Embryonic facial prominence (tissue), 1 donor: ENCODE results near the gene STMN3.

ENCODE experiments used
- DNase-seq: peaks from one replicate; pipeline ENCODE4 v3.0.0-alpha.2; 2016; ENCODE audit errors: extremely low spot score

STMN3 gene

GRCh38 chr20:63653041-63653973 lies at the start of gene STMN3:
TSS of gene STMN3 (minus strand) at chr20:63653424. CDS start at chr20:63653345, 79 bp downstream.
- DNase-seq: peak; percentile 86

GRCh38 chr20:63702036-63702665 lies 48.9 kb upstream of the STMN3 start:
- no peak for DNase-seq

DNA sequence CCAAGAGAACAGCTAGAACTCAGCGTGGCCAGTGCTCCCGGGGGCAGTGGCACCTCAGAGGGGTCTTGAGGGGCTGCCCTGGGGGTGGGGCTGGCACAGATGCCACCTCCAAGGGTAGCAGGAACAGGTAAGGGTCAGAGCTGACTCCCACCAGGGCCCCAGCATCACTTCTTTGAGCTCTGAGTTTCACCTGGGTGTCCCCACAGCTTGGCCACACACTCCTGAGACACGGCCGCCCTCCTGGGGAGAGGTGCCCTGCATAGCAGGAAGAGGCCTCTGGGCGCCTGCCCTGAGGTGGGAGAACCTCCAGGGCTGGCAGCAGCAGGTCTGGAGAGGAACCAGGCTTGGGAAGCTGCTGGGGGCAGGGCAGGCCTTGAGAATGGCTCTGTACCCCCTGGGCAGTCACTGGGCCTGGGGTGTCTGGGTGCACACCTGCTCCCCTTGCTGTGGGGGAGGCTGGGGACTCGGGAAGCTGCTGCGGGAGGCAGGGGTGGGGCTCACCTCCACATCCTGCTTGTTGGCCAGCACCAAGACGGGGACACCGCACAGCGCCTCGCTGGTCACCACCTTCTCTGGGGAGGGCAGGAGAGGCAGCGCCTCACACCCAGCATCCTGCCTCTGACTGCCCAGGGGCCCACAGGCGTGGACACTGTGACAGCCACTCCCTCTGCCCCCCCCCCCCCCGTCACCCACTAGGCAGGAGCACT lies 48.3 kb upstream of the STMN3 start:
- no peak for DNase-seq

DNA sequence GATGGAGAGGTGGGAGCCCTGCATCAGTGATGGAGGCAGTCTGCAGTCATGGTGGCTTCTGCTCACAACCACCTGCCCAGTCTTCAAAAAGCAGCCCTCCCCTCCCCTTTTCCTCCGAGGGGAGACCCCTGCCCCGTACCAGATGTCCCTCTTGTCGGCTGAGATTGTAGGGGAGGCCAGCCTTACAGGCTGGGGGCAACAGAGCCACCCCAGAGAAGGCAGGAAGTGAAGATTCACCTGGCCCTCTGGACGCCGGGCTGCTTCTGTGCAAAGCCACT lies 47.8 kb upstream of the STMN3 start:
- DNase-seq: no peak

DNA sequence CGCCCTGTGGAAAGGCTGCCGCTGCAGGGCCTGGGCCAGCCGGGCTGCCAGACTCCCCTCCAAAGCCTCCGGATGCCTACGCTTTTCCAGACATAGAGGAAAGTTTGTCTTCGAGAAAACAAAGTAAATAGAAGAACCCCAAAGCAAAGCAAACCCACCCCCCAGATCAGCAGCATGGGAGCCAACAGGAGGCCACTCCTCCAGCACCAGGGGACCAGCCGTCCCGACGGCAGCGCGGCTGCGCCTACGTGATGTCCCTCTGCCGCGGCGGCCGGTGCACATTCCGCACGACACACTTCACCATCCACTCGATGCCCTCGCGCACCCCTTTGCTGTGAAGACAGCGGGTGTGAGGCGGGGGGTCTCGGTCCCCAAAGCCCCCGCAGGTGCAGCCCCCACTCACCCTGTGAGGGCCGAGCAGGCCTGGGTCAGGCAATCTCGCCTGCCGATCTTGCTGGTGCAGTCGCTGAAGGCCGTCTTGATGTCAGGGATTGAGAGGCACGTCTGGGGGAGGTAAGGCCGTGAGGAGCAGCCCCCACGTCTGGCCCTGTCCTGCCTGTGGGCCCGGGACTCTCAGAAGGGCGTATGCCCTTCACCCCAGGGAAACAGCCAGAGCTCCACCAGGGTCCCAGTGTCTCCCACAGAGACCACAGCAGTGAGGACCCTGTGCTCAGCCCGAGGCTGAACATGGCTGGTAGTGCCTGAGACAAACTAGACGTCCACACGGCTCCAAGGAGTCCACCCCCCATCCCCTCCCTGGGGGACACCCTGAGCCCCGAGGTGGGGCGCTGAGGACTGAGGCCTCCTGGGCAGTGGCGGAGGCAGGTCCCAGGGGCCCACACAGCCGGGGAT lies 47.2 kb upstream of the STMN3 start:
- no peak for DNase-seq

GRCh38 chr20:63699466-63700198 lies 46.4 kb upstream of the STMN3 start:
- no peak for DNase-seq

GRCh38 chr20:63698739-63699465 lies 45.7 kb upstream of the STMN3 start:
- DNase-seq: no peak

GRCh38 chr20:63697868-63698545 lies 44.8 kb upstream of the STMN3 start:
- no peak for DNase-seq

- DNase-seq: no peak
These were observed 44.2 kb upstream of the STMN3 start for GRCh38 chr20:63697357-63697867.

DNA sequence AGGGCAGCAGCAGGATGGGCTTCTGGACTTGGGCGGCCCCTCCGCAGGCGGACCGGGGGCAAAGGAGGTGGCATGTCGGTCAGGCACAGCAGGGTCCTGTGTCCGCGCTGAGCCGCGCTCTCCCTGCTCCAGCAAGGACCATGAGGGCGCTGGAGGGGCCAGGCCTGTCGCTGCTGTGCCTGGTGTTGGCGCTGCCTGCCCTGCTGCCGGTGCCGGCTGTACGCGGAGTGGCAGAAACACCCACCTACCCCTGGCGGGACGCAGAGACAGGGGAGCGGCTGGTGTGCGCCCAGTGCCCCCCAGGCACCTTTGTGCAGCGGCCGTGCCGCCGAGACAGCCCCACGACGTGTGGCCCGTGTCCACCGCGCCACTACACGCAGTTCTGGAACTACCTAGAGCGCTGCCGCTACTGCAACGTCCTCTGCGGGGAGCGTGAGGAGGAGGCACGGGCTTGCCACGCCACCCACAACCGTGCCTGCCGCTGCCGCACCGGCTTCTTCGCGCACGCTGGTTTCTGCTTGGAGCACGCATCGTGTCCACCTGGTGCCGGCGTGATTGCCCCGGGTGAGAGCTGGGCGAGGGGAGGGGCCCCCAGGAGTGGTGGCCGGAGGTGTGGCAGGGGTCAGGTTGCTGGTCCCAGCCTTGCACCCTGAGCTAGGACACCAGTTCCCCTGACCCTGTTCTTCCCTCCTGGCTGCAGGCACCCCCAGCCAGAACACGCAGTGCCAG lies 43.6 kb upstream of the STMN3 start, which contains the start of gene TNFRSF6B:
Gene TNFRSF6B (plus strand): TSS at position 25 of the 729 bp plus-strand sequence. CDS start 116 bp downstream, at position 141.
- no peak for DNase-seq

DNA sequence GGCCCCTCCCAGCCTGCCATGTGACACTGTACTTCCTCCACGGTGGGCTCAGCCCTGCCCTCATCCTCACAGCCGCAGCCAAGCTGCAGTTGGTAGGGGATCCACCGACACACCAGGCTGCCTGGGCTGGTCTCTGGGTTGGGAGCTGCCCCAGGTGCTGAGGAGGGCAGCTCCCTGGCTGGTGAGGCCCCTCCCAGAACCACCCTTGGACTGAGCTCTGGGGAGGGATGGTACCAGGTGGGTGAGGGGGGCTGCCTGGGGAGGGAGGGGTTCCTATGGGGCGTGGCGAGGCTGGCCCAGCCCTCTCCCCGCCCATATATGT lies 43.0 kb upstream of the STMN3 start:
- DNase-seq: no peak

GRCh38 chr20:63695424-63696305 lies 42.4 kb upstream of the STMN3 start:
- no peak for DNase-seq

- no peak for DNase-seq
These were observed 41.6 kb upstream of the STMN3 start for GRCh38 chr20:63694584-63695423.

DNA sequence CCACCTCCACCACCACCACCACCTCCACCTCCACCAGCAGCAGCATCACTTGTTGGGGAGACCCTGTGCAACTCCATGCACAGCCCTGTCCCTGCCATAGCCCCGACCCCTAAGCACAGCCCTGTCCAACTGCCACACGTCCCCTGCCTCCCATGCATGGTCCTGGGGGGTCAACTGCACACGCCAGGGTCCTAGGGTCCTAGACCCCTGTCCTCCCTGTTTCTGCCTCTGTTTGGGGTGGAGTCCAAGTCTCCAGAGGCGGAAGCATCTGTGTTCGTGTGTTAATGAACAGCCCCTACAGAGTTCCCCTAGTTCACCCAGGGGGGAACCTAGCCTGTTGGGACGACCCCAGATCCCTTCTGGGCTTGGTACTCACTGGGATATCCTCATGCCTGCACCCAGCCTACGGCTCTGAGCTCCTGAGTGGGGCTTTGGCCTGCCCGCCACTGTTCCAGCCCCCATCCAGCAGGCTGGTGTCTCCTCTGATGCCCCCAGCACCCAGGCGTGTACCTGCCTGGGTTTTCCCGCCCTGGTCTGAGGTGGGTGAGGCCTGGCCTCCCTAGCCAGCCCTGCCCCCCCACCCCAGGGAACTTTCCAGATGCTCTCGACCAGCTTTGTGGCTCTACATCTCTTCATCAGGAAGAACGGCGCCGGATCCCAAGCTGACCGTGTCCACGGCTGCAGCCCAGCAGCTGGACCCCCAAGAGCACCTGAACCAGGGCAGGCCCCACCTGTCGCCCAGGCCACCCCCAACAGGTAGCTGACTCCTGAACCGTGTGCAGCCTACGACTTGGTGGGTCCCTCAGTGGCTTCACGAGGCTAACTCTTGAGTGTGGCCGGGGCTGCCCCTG lies 40.7 kb upstream of the STMN3 start:
- no peak for DNase-seq

DNA sequence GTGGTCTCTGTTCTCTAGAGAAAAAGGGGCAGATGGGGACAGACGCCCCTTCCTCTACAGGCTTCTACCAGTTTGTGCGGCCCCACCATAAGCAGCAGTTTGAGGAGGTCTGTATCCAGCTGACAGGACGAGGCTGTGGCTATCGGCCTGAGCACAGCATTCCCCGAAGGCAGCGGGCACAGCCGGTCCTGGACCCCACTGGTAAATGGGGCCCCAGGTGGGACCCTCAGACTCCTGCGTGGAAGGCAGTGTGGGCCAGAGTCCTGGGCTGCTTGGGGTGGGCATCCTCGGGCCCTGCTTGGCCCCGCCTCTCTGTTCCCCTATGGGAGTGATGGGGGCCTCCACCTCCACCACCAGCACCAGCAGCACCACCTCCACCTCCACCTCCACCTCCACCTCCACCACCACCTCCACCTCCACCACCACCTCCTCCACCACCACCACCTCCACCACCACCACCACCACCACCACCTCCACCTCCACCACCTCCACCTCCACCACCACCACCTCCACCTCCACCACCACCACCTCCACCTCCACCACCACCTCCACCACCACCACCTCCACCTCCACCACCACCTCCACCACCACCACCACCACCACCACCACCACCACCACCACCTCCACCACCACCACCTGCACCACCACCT lies 40.0 kb upstream of the STMN3 start:
- no peak for DNase-seq
